Cardiac septum (tissue), 1 donor: ENCODE measurements around the gene ALDH1L2. TPM values are rescaled to one million over a fixed set of nuclear protein-coding genes. Genes with fewer than 3 reads are reported as not detected.
"Not testable (repeated sequence)": the region's sequence is repeated elsewhere in the genome, so short reads cannot be mapped to it uniquely, and the experiment has no call there.

ENCODE experiments used
- DNase-seq: peaks from one replicate; pipeline ENCODE4 v3.0.0-alpha.2; 2020; ENCODE audit warnings: low spot score
- intact Hi-C: fragments of 100-400 bp; cut with DNase I; formaldehyde crosslinking; loops from one replicate; pipeline ENCODE4 v1.14.0; 2022
- long read RNA-seq: library from polyadenylated mRNA; unstranded; transcript quantifications from one replicate; pipeline ENCODE4 v2.0.0, GENCODE V29; 2021
- total RNA-seq: library from RNA; stranded (reverse); fragmentation: NEBNext Ultra II Directional; extraction: Animal tissue kit (Norgen Biotek cat#: 25700); gene quantifications from one replicate; pipeline ENCODE4 v1.2.1, GENCODE V29; 2021
- donor health status: DM: no; HTN: no; CAD: no.

Gene ALDH1L2
- 3.6 TPM for total RNA-seq
- long read RNA-seq, partial matches to known transcripts = 0 of 3 reads
- long read RNA-seq, other reads (novel, unspliced or antisense) = 3 of 3 reads

GRCh38 chr12:105084251-105085250 is at the start of gene ALDH1L2:
ALDH1L2 (minus strand) TSS chr12:105084458; CDS start chr12:105084436, 22 bp downstream.
- intact Hi-C loops = no loop called here
- DNase-seq = peak; percentile 88

- intact Hi-C loops = no loop called here
- DNase-seq = no peak
Measured at GRCh38 chr12:105120551-105120950, 36.3 kb upstream of the ALDH1L2 start.

GRCh38 chr12:105116969-105117368 is 32.7 kb upstream of the ALDH1L2 start:
- DNase-seq = no peak
- intact Hi-C loops = no loop called here

GRCh38 chr12:105113094-105113493 is 28.8 kb upstream of the ALDH1L2 start:
- intact Hi-C loops = no loop called here
- no peak for DNase-seq

GRCh38 chr12:105110851-105111250 is 26.6 kb upstream of the ALDH1L2 start:
- DNase-seq = no peak
- intact Hi-C loops = no loop called here

- intact Hi-C loops = no loop called here
- no peak for DNase-seq
Measured at GRCh38 chr12:105109465-105110212, 25.4 kb upstream of the ALDH1L2 start.

- intact Hi-C loops = no loop called here
- peak; percentile 99 for DNase-seq
Measured at GRCh38 chr12:105107494-105108371, 23.5 kb upstream of the ALDH1L2 start, which contains the start of gene WASHC4. WASHC4 (plus strand) TSS chr12:105107731; CDS start chr12:105107801, 70 bp downstream.

GRCh38 chr12:105107171-105107493 is 22.9 kb upstream of the ALDH1L2 start:
- DNase-seq = no peak
- intact Hi-C loops = no loop called here

- intact Hi-C loops = no loop called here
- no peak for DNase-seq
Measured at GRCh38 chr12:105106621-105107020, 22.4 kb upstream of the ALDH1L2 start.

- intact Hi-C loops = no loop called here
Measured at GRCh38 chr12:105104762-105105161, 20.5 kb upstream of the ALDH1L2 start.

GRCh38 chr12:105102673-105103072 is 18.4 kb upstream of the ALDH1L2 start:
- DNase-seq = no peak
- intact Hi-C loops = no loop called here

More at GRCh38 chr12:105104762-105105161, 20.5 kb upstream of the ALDH1L2 start:
- no peak for DNase-seq

GRCh38 chr12:105100998-105101397 is 16.7 kb upstream of the ALDH1L2 start:
- intact Hi-C loops = no loop called here
- no peak for DNase-seq

- DNase-seq = no peak
- intact Hi-C loops = no loop called here
Measured at GRCh38 chr12:105100207-105100985, 16.1 kb upstream of the ALDH1L2 start.

GRCh38 chr12:105099356-105099755 is 15.1 kb upstream of the ALDH1L2 start:
- no peak for DNase-seq
- intact Hi-C loops = no loop called here

GRCh38 chr12:105095338-105095737 is 11.1 kb upstream of the ALDH1L2 start:
- intact Hi-C loops, DNase-seq: not testable (repeated sequence)

GRCh38 chr12:105092336-105092735 is 8.1 kb upstream of the ALDH1L2 start:
- DNase-seq = no peak
- intact Hi-C loops = no loop called here

- intact Hi-C loops = no loop called here
- no peak for DNase-seq
Measured at GRCh38 chr12:105091476-105092206, 7.4 kb upstream of the ALDH1L2 start.

GRCh38 chr12:105090361-105090760 is 6.1 kb upstream of the ALDH1L2 start:
- intact Hi-C loops = no loop called here
- no peak for DNase-seq
